SKM-1 (cell line): ENCODE data around the gene FGF16.
"Not testable (repeated sequence)": the region's sequence is repeated elsewhere in the genome, so short reads cannot be mapped to it uniquely, and the experiment has no call there.

Experiments
- DNase-seq: peaks from one replicate; lab custom pipeline; 2025; ENCODE audit not compliant: unreplicated experiment; lab: John Stamatoyannopoulos, UW

The FGF16 gene

DNA sequence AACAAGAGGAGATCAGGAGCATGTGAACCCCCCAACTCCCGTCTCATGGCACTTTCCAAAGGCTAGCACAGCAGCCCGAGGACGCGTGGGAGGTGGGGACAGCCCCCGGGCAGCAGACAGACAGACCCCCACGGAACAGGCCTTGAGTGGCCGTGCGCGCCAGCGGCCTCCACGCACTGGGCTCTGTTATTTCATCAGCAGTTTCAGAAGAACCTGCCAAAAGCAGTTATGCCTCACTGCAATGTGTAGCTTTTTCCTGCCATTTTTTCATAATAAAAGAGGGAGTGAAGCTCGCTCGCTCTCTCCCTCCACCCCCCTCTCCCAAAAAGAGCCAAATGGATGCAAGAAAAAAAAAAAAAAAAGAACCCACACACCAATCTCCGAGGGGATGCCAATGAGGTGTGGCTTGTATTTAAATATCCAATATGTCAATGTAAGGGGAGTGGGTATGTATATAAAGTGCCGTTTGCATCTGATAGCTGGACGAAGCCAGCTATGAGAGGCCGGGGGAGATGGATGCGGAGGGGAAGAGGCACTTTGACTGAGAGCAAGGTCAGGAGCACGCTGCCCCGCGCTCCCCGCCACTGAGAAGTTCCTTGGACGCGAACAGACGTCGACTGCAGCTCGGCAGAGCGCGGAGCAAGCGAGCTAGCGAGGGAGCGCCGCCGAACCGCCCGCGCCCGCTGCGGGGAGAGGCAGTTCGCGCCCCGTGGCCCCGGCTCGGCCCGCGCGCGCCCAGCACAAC lies at the start of gene FGF16:
FGF16 (plus strand) TSS at position 482 of the 745 bp plus-strand sequence. CDS start 286 bp downstream, outside the sequence.
- no peak for DNase-seq

DNA sequence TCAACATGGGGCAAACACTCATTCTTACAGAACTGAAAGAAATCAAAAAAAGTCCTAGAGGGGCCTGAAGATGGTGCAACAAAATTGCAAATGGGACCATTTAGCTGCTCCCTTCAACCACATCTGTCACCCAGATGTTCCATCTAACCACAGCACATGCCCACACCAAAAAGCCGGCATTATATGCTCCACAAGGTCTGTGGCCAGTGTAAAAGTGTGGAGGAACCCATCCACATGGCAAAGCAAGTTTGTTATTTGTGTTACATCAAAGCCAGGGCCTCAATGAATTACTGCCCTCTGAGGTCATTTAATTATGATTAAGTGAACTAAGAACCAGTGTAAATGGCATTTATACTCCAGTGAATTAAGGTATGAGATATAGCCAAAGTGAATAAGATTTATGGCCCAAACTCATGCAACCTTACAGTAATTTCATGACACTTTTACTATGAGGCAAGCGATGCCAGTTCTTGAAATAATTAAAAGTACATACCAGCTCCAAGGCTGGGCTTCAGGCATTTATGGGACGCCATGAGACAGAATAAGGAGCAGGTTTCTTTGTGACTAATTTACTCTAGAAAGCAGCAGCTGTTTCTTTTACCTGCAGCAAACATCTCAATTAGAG lies 48.7 kb upstream of the FGF16 start:
- DNase-seq = no peak

DNA sequence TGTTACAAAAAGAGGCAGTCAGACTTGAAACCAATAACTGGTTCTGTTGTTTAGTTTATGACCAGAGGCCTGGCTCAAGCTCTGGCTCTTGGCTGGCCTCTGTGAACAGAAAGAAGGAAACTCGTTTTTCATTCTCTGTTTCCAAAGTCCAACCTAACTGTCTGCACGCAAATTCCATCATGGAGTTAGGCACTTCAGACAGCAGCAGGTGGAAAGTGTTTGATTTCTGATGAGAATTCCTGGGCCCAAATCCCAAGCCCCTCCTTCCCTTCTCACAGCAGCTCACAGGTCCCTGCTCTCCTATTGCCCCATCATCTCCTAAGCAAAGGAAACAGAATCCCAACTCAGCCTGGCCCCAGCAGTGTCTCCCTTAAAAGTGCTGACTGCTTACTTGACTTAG lies 42.8 kb upstream of the FGF16 start:
- no peak for DNase-seq

DNA sequence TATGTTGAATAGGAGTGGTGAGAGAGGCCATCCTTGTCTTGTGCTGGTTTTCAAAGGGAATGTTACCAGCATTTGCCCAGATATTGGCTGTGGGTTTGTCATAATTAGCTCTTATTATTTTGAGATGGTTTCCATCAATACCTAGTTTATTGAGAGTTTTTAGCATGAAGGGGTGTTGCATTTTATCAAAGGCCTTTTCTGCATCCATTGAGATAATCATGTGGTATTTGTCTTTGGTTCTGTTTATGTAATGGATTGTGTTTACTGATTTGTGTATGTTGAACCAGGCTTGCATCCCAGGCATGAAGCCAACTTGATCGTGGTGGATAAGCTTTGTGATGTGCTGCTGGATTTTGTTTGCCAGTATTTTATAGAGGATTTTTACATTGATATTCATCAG lies 39.4 kb upstream of the FGF16 start:
- not testable (repeated sequence) for DNase-seq

DNA sequence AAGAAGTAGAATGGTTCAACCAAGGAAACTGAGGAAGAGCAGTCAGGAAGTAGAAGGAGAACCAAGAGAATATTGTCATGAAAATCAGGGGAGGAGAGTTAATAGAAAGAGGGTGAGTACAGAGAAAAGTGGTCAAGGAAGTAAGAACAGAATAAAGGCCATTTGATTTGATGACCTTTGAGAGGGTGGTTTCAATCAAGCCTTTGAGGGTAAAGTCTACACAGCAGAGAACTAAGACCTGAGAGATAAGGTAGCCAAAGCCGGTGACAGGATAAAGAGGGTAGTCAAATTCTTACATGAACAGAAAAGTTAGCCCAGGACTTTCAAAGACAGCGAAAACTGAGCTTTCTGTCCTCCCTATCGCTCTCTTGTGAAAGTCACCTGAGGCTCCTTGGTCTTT lies 34.6 kb upstream of the FGF16 start:
- DNase-seq = no peak

DNA sequence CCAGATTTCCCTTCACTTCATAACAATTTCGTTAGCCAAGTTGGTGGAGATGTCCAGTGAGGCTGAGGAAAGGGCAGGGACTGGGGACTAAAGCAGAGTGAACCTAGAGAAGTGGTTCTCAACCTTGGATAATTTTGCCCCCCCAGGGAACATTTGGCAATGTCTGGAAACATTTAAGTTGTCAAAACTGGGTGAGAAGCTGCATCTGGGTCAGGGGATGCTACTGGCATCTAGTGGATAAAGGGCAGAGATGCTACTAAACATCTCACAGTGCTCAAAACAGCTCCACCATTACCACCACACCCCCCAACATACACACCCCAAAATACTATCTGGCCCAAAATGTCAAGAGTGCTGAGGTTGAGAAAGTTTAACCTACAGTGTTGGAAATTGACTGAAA lies 32.0 kb upstream of the FGF16 start:
- DNase-seq = no peak

DNA sequence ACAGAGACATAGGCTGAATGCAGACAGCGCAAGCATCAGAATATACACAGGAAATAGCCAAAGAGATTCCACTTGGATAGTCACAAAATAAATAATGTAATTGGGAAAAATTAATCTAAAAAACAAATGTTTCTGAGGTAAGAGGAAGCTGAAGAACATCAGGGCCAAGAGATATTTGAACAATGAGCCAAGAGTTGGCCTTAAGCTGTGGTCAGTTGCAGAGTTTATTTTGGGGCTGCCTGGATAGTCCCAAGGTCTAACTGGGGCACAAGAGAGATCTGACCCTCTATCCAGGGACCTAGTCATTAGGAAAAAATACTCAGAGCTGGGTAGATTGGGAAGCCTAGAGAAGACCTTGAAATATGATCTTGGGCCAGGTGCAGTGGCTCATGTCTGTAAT lies 31.3 kb upstream of the FGF16 start:
- DNase-seq = no peak

DNA sequence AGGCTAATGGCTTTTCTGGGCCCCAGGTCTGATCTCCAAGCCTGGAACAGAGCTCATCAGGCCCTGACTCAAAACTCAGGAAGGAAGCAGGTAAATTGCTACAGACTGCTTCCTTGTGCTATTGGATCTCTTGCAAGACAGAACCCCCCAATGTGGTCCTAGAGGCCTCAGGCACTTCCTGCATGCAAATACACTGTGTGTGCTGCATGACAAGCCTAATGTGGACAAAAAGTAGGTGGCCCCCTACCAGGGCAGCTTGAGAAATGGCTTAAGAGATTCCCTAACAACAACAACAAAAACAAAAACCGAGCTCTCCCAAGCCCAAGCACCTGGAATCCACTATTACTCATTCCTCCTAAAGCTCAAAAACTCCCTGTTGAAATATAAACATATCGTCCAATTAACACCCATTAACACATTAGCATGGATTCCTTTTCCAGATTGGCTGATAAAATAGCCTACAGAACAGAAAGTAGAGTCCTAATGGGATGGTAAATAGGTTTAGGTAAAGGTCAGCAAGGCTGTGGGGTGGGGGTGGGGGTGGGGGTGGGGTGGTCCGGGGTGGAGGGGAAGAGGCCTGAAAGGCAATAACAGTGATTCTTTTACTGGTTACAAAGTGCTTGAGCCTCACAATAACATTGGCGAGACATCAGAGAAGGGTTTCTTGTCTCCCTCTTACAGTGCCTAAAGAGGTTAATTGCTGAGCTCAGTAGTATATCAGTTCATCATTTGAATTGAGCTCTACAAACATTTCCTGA lies 24.1 kb upstream of the FGF16 start:
- no peak for DNase-seq

DNA sequence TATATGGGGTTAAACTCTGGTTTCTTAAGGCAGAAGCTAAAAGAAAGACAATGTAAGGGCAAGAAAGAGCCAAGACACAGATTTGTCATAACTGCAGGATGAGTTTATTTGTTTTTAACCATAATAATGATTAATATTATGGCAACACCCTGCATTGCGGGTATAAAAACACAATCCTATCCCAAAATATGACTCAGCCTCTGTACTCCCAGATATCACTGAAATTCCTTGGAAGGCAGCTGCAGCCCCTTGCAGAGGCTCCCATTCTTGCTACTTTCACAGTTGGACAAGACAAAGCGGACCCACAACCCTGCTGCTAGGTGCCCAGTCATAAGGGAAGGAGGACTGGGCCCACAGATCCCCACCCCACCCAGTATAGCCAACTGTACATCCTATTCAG lies 20.4 kb upstream of the FGF16 start:
- DNase-seq = no peak

DNA sequence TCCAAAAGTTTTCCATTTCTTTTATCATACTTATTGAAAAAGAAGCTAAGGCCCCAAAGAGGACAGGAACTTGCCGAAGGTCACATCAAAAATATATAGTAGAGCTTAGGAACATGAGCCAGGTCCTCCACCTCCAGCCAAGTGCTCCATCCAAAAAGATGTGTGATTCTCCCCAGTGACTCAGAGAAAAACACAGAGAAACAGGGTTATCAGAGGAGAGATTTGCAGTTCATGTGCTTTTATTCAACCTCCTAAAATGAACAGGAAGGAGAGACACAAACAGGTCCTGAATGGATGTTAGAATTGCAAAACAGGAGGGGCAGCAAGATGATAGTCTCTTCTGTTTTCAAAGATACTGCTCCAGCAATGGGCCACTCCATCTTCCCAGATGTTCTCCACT lies 19.6 kb upstream of the FGF16 start:
- no peak for DNase-seq

DNA sequence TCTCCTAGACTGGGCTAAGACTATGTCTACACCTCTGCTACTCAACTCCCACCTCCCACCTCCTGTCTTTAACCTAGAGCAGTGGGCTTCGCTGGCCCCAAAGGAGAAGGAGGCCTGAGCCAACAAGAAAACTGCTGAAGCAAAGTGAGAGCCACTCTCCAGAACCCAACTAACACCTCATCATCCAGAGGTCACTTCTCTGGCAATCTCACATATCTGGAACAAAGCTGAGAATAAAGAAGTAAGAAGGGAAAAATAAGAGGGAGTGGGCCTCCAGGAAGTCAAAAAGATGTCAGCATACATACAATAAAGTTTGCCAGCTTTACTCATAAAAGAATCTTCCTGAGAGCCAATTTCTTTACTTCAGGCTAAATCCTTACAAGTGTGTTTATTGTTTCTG lies 18.6 kb upstream of the FGF16 start:
- no peak for DNase-seq

DNA sequence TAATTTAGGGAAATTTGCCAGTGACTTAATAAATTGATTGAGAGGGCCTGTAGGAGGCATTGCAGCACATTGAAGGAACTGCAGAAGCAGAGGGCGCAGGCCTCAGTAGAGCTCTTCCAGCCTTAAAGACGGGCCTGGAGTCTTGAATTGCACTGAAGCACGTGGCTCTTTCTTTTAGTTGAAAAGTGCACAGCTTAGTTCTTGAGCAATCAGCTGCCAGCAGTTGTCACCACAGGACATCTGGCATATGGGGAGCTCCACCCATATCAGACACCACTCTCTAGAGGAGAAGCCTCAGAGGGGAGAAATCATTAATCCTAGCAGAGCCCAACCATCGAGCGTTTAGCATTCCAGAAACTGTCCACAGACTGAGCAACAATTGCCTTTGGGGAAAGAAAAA lies 16.0 kb upstream of the FGF16 start:
- no peak for DNase-seq

DNA sequence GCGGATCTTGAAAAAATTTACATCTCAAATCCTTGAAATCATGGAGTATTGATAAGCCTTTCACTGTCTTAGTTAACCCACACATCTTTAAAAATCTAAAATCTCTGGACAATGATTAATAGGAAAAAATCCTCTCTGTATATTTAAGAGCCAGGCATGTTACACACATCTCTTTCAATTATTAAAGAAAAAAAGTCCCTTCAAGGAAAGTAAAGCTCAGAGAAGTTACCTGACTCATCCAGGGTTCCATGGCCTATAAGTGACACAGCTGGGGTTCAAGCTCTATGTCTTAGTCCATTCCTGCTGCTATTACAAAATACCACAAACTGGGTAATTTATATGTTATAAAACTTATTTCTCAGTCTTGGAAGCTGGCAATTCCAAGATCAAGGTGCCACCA lies 14.2 kb upstream of the FGF16 start:
- no peak for DNase-seq

DNA sequence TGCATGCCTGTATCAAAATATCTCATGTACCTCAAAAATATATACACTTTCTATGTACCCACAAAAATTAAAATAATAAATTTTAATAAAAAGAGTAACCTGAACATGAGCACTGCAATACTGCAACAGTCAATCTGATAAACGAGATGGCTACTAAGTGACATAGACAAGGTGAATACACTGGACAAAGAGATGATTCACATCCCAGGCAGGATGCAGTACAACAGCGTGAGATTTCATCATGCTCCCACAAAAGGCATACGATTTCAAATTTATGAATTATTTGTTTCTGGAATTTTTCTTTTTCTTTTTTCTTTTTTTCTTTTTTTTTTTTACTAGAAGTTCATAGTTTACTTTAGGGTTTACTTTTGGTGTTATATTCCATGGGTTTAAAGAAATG lies 12.2 kb upstream of the FGF16 start:
- no peak for DNase-seq

DNA sequence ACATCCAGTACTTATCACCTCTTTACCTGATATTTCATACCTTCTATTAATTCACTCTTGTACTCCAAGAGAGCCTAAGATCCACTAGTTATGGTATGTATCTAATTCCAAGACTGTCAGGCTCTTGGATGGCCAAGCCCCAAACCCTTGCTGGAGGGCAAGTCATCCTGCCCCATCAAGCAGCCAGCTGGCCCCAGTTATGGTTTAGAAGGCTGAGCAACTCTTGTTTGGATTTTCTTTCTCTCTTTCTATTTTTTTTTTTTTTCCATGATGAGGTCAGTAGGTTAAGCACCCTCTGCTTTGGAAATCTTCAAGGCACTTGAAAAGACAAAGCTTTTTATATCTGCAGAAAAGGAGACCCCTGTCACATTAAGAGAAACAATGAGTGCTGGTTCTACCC lies 10.9 kb upstream of the FGF16 start:
- DNase-seq = no peak

DNA sequence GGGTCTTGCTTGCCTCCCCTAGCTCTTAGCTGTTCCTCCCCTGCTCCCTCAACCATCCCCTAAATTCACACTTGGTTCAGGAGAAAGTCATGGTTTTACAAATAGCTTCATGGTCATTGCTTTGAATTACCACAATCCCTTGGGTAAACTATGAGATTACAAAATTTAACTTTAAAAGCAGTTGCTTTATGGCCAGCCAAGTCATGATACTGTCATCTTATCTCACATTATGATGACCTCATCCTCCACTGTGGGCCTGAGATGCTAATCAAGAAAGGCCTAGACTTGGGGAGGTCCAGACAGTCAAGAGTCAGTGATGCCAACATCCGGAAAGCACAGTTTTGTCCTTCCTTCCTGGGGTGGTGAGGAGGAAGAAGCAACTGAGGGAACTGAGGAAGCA lies 10.5 kb upstream of the FGF16 start:
- no peak for DNase-seq

DNA sequence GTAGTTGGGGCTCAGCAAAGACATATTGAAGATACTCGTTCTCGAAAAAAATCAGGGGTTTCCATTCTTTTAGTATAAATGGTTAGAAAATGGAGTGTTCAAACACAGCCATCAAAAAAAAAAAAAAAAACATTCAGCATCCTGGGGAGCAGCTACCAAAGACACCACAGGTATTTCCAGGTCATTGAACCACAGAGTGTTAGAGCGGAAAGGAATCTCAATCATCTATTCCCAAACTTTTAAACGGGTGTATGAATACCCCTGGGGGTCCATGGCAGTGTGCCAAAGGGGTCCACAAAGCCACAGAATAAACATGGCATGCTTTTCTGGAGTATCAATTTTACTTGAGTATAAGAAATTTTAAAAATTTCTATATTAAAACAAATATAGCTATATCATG lies 6.9 kb upstream of the FGF16 start:
- no peak for DNase-seq

DNA sequence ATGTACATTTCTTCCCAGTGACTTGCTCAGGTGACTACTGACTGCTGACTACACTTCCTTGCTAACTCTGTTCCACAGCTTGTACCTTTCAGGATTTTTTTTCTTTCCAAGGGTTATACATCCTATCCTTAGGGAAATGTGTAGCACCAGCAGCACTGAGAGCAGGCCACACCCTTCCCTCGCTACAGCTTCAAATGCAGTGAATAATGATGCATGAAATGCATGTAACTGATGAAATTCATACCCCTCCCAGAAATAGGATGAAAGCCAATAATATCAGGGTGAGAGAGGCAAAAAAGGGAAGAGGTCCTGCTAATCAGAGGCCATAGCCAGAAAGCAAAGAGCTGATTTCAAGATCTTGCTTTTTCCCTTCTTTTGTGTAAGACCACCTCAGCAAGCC lies 6.2 kb upstream of the FGF16 start:
- no peak for DNase-seq

DNA sequence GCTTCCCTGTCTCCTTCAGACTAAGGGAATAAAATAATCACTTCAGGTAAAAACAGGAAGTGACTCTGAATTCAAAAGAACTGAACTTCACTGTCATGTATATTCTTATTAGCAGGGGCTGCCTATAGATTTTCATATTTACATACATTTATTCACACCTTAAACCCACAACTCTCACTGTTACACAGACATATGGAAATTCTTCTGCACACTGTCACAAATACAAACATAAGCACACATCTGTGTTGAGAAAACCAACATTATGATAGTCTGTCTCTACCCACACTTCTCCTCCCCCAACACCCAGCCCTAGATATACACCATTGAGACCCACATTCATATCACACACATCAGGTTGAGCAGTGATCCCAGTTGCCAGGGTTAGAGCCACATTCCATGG lies 5.7 kb upstream of the FGF16 start:
- no peak for DNase-seq

DNA sequence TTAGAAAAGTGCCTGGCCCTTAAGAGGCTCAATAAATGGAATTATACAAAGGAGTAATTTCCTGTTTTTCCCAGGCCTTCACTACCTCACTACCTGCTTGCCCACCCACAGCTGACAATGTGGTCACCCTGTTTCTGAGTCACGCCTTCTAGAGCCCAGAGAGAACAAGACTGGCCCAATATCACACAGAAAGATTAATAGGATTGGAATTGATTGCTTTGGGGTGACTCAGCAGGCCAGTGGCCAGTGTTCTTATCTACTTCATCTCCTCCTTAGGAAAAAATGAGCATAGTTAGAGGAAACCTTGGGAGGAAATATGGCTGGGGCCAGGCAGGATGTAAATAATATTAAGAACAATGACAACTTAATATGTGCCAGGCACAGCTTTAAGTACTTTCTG lies 4.5 kb upstream of the FGF16 start:
- DNase-seq = no peak

DNA sequence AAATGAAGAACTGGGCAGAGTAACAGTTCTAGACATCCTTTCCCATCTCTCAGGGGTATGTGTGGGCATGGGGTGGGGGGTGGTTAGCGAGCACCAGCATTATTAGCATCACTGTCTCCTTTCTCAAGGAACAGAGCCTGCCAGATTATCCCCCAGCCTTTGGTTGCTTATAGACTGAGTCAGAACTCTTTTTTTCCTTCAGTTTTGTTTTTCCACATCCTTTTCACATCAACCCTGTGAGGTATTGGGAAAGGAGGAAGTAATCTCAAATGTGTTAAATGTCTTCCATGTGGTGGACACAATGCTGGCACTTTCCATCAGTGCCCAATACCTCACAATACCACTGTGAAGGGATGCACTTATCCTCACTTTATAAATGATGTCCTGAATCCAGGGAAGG lies 3.1 kb upstream of the FGF16 start:
- no peak for DNase-seq

DNA sequence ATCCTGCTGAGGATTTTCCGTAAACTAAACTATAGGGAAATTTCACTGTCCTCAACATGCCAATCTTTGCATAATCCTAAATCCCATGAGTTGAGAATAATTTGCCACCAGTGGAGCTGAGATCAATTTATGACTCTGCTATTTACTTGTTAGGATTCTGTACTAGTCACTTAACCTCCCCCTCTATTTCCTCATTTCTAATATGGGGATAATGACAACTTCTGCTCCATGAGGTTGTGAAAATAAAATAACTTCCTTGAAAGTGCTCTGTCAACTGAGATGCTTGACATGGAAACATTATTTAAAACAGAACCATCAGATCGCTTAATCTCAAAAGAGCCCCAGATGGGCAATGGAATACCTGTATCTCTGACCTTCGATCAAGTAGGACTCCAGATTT lies 2.6 kb upstream of the FGF16 start:
- DNase-seq = no peak
